ENCODE data around the gene GUCY2D.

GRCh38 chr17:8055851-8056231, 53.4 kb downstream of the GUCY2D start:
- no peak for TF ChIP-seq EZH2 (IDR thresholded peaks at IDR 0.05; ENCODE audit: low read length)
- TF ChIP-seq CTCF (optimal IDR thresholded peaks at IDR 0.05 in 1 of 3, IDR thresholded peaks at IDR 0.05 in 1 of 3, conservative IDR thresholded peaks at IDR 0.05 in 1 of 3; ENCODE audit: extremely low read depth in 1 of 3, insufficient read depth in 2 of 3, low read length in 3 of 3), result no peak

Data from keratinocyte (primary cell).